Right ventricle myocardium inferior (tissue), 1 donor: ENCODE data around the gene GMPR. TPM values are rescaled to one million over a fixed set of nuclear protein-coding genes. Genes with fewer than 3 reads are reported as not detected.
"Not testable (repeated sequence)": the region's sequence is repeated elsewhere in the genome, so short reads cannot be mapped to it uniquely, and the experiment has no call there.

Experiments used
- ATAC-seq: fragments of 200-7000 bp; cut with Tn5 transposase; one replicate; pipeline ENCODE4 v1.9.1; 2020; ENCODE audit warnings: mild to moderate bottlenecking, moderate library complexity
- DNase-seq: peaks from one replicate; pipeline ENCODE4 v3.0.0; 2021; ENCODE audit errors: missing footprints
- intact Hi-C: fragments of 100-400 bp; cut with DNase I; formaldehyde crosslinking; loops from one replicate; pipeline ENCODE4 v1.11.0; 2022
- total RNA-seq: library from RNA; stranded (reverse); fragmentation: NEBNext Ultra II Directional; extraction: Animal tissue kit (Norgen Biotek cat#: 25700); gene quantifications from one replicate; pipeline ENCODE4 v1.2.1, GENCODE V29; 2021
- donor health status: DM: no; HTN: yes; CAD: no; lungs with severe emphysema.

Gene GMPR
- total RNA-seq, 1 donor from 2014 or later: 125 TPM

DNA sequence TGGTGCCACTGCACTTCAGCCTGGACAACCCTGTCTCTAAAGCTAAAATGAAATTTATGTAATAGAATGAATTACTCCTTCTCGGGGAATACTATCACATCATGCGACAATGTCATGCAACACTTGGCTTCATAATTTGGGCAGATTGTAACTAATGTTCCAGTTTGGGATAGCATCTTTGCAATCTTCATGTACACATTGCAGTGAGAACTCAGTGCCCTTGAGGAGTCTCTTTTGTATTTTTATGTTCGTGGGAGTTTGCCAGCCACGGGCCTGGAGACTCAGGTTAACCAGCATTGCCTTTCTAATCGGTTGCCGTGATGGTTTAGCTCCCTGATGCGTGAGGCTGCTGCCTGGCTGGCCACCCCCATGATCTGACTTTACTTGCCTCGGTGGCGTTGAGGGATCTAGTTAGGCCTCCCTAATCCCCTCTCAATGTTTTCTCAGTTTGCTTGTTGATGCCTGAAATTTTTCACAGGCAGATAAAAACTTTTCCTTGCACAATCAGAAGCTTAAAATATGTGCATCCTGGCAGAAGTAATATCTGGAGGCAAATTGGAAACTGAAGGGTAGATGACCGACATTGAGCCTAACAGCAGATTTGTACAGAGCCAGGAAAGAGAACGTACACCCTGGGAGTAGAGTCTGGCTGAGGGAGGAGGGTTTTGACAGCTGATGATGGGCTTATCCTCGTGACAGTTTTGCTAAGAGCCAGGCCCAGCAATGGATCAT lies 2.4 kb downstream of the GMPR start:
- intact Hi-C loops: loop anchor here (10.0 kb wide), 1 partner anchor 524 kb away; the partner anchor contains the start of gene ATXN1
- DNase-seq (no peak), ATAC-seq (no peak)

GRCh38 chr6:16241321-16241689 lies 2.9 kb downstream of the GMPR start:
- no peak for ATAC-seq
- DNase-seq: no peak
- intact Hi-C loops: loop anchor here (10.0 kb wide), 1 partner anchor 523 kb away; the partner anchor contains the start of gene ATXN1

DNA sequence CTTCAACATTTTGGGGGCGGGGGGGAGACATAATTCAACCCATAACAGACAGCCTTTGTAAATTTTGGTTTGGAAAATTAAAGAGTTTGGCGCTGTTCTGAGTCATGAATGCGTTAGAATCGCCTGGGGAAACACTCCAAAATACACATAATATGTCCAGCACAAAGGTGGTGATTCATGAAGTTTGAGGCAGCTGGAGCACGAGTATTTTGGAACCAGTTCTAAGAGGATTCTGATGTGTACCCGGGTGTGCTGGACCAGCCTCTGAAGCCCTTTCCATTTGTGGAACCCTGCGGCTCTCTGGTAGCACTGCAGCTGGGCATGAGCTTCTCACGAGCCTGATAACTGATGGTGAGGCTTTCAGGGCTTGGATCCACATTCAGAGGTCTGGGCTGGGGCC lies 4.7 kb downstream of the GMPR start:
- ATAC-seq (peak; percentile 24), DNase-seq (no peak)
- intact Hi-C loops: loop anchor here (10.0 kb wide), 1 partner anchor 522 kb away; the partner anchor contains the start of gene ATXN1

GRCh38 chr6:16243664-16244063 lies 5.3 kb downstream of the GMPR start:
- DNase-seq (no peak), ATAC-seq (no peak)
- intact Hi-C loops: loop anchor here (1.0 to 10.0 kb wide), 3 partner anchors 15 to 521 kb away; partner anchors contain the start of gene ATXN1

DNA sequence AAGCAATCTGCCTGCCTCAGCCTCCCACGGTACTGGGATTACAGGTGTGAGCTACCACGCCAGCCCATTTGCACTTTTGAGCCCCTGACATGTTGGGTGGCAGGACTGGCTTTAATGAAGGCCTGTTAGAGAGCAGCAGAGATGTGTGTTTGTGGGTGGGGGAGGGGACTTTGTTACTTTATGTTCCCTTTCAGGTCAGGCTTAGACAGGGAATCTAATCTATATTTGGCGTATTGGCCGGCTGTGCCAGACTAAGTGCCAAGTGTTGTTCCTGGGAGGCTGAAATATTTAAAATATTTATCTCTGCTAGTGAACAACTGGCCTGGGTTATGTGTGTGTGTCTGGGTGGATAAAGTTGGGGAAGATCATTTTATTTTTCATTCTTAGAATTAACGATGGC lies 6.1 kb downstream of the GMPR start:
- DNase-seq (no peak), ATAC-seq (peak; percentile 73)
- intact Hi-C loops: loop anchor here (1.0 to 10.0 kb wide), 3 partner anchors 14 to 520 kb away; partner anchors contain the start of gene ATXN1

- no peak for DNase-seq
- intact Hi-C loops: loop anchor here (1.0 to 10.0 kb wide), 3 partner anchors 14 to 520 kb away; partner anchors contain the start of gene ATXN1
- peak; percentile 65 for ATAC-seq
These were observed 6.6 kb downstream of the GMPR start for GRCh38 chr6:16244869-16245451.

DNA sequence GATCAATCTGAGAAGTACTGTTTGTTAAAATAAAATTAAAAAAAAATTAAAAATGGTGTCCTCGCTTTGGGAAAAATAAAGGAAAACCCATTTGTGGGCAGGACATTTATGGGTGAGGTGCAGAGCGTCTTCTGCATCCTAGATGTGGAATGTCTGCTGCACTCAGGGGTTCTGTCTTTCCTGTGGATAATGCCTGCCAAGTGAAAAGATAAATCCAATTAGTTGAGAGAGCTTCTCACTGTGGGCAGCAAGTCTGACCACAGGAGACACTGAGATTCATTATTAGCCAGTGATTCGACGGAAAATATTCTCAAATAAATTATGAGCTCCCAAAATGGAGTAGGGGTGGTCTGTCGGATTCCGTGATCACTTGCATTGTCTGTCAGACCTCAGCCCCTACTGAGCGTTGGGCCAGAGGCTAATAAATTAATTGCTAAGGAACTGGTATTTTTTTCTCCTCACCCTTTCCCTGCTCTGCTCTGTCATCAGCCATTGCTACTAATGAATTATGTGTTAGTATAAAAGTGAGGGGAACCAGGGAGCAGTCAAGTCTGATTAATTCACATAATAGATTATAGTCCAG lies 10.0 kb downstream of the GMPR start:
- ATAC-seq (no peak), DNase-seq (no peak)
- intact Hi-C loops: loop anchor here (10.0 kb wide), 1 partner anchor 516 kb away; the partner anchor contains the start of gene ATXN1

- DNase-seq (no peak), ATAC-seq (no peak)
- intact Hi-C loops: loop anchor here (10.0 kb wide), 1 partner anchor 515 kb away; the partner anchor contains the start of gene ATXN1
These were observed 11.6 kb downstream of the GMPR start for GRCh38 chr6:16249971-16250370.

- intact Hi-C loops: no loop called here
- DNase-seq: no peak
- ATAC-seq: no peak
These were observed 13.3 kb downstream of the GMPR start for GRCh38 chr6:16251706-16252105.

DNA sequence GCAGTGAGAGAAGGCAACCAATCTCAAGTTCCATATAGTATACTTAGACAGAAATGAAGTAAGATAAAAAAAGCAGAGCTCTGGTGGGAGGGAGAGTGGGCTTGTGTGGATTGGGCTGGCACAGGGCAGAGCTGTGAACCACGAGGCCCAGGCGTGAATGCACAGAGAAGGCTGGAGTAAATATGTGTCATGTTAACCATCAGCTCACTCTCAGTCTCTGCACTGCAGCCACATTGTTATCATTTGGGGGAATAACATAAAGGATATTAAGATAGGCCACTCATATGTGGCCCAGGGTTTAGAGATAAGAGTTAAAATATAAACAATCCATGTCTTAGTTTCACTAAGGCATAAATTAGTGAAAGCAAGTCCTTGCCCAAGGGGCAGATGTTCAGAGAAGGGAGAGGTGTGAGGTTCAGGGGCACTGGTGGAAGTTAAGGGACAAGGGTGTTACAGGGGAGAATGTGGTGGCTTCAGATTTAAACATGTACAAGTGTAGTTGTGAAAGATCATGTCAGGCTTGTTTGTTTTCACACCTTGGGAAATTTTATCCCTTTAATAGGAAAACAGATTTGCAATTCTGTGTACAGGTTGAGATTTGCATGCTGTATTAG lies 14.4 kb downstream of the GMPR start:
- DNase-seq: no peak
- intact Hi-C loops: no loop called here

GRCh38 chr6:16253399-16254144 lies 15.2 kb downstream of the GMPR start:
- ATAC-seq: no peak
- DNase-seq: no peak
- intact Hi-C loops: no loop called here

More for the DNA sequence above, 14.4 kb downstream of the GMPR start:
- ATAC-seq: no peak

DNA sequence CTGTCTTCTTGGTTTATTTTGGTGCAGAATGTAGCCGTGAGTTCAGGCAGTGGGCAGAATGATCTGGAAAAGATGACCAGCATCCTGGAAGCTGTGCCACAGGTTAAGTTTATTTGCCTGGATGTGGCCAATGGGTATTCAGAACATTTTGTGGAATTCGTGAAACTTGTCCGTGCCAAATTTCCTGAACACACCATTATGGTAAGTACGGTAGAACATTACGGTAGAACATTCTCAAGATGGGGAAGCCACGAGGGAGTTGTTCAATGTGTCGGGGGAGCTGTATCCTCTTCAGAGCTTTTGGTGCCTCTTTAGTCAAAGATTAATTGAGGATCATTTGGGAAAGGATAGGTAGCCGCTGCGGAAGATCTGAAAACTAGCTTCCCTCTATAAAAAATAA lies 16.1 kb downstream of the GMPR start:
- DNase-seq (no peak), ATAC-seq (no peak)
- intact Hi-C loops: no loop called here

- intact Hi-C loops: no loop called here
- ATAC-seq: no peak
- DNase-seq: no peak
These were observed 18.4 kb downstream of the GMPR start for GRCh38 chr6:16256781-16257180.

DNA sequence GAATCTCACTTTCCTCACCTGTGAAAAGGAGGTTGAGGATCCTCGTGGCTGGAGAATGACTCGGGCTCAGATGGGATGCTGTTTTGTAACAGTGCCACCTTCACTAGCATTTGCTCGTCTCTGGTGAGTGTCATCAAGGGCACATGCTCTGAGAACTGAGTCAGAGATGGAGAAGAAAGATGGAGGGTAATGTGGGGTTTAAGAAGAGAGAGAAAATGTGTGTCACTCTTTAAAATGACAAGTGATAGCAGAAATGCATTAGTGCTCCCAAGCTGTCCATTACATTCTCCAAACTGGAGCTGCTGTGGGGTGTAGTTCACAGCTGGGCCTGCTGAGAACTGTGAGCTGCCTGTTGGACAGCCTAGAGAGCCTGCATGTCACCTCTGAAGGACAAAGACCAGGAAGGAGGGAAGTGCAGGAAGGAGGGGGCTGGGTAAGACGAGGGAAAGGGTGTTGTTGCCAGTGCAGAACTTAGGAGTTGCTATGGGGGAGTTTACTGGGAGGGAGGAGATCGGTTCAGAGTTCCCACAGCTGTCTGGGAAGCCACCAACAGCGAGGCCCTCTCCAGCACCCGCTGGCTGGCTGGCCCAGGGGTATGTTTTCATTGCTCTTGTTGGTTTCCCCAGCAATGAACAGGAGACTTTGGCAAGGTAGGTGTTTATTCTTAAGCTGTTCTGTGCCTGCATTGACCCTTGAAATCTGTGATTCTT lies 19.8 kb downstream of the GMPR start:
- ATAC-seq (peak; percentile 95), DNase-seq (no peak)
- intact Hi-C loops: loop anchor here (2.0 kb wide), 1 partner anchor 13 kb away; no protein-coding TSS in a partner anchor

GRCh38 chr6:16258709-16259075 lies 20.3 kb downstream of the GMPR start:
- no peak for ATAC-seq
- no peak for DNase-seq
- intact Hi-C loops: loop anchor here (2.0 kb wide), 1 partner anchor 14 kb away; no protein-coding TSS in a partner anchor

DNA sequence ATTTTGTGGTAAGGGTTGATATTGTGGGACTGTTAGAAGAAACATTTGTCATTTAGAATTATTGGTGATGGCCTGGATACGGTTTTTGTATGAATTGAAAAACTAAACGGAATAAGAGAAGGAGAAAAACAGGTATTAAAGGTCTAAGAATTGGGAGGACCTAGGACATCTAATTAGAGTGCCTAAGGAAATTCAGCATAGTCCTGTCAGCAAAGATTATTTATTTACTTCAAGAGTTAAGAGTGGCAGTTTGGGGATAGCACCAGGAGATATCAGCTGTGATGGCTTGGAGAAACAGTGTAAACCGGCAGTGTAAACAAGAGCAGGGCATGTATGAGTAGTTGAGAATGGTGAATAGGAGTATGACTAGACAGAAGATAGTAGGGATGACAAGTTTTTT lies 21.2 kb downstream of the GMPR start:
- not testable (repeated sequence) for ATAC-seq, DNase-seq
- intact Hi-C loops: loop anchor here (2.0 kb wide), 1 partner anchor 15 kb away; no protein-coding TSS in a partner anchor

DNA sequence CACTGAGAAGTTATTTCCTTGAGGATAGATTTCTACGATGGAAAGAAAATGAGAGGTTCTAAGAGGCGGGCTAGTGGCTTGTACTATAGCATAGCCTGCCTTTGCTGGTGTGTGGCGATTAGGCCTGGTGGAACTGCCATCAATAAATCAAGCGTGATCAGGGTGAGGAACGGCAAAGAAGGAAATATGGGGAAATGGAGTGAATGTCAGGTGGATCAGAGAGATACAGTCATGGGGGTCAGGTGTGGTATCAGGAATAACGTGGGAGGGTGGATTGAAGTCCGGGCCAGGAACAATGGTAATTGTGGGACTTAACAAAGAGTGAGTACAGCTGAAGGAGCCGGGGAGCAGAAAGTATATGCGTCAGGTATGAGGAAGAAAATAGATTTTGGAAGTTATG lies 22.2 kb downstream of the GMPR start:
- DNase-seq, intact Hi-C loops, ATAC-seq: not testable (repeated sequence)

DNA sequence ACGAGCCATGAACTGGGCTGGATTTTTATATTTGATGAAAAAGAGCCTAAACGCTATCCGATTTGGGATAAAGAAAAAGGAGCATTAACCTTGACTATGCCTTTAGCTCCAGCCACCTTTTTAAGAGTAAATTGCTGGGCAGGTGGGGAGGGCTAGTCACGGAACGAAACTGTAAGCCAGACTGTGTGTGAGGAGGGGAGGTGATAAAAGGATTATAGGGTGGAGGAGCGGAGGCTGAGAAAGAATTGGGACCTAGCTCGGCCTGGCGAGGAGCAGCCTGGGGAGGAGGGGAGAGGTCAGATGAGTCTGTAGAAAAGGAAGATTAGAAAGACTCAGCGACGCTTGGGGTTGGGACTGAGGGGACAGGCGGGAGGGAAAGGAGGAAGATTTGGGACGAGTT lies 24.4 kb downstream of the GMPR start:
- DNase-seq, intact Hi-C loops, ATAC-seq: not testable (repeated sequence)
